COLO668 (cell line): Measurements from ENCODE around the gene DVL2.

ENCODE experiments used
- DNase-seq: peaks from one replicate; lab custom pipeline; 2025; ENCODE audit not compliant: unreplicated experiment; lab: John Stamatoyannopoulos, UW

DVL2 gene

GRCh38 chr17:7219812-7220592, 14.3 kb downstream of the DVL2 start, which contains the start of the genes ACADVL and DLG4:
Gene ACADVL (plus strand): TSS chr17:7219938. CDS start chr17:7219985, 47 bp downstream.
Gene DLG4 (minus strand): TSS chr17:7219836.
- DNase-seq, result peak; percentile 66

- DNase-seq, result no peak
Measured at GRCh38 chr17:7219229-7219811, 15.0 kb downstream of the DVL2 start.

- no peak for DNase-seq
Measured at GRCh38 chr17:7218758-7219157, 15.6 kb downstream of the DVL2 start.

GRCh38 chr17:7218166-7218565, 16.2 kb downstream of the DVL2 start:
- no peak for DNase-seq

GRCh38 chr17:7217113-7217987, 17.0 kb downstream of the DVL2 start:
- DNase-seq, result no peak

GRCh38 chr17:7216242-7217112, 17.8 kb downstream of the DVL2 start:
- DNase-seq, result no peak

GRCh38 chr17:7215652-7216180, 18.6 kb downstream of the DVL2 start:
- no peak for DNase-seq

GRCh38 chr17:7215136-7215638, 19.1 kb downstream of the DVL2 start:
- DNase-seq, result no peak

- peak; percentile 92 for DNase-seq
Measured at GRCh38 chr17:7214300-7215135, 19.8 kb downstream of the DVL2 start.

- peak; percentile 77 for DNase-seq
Measured at GRCh38 chr17:7213895-7214299, 20.4 kb downstream of the DVL2 start.

GRCh38 chr17:7211491-7212273, 22.6 kb downstream of the DVL2 start:
- no peak for DNase-seq

- no peak for DNase-seq
Measured at GRCh38 chr17:7208754-7209460, 25.4 kb downstream of the DVL2 start.

- no peak for DNase-seq
Measured at GRCh38 chr17:7208027-7208571, 26.2 kb downstream of the DVL2 start.

GRCh38 chr17:7207120-7208001, 27.0 kb downstream of the DVL2 start:
- no peak for DNase-seq

GRCh38 chr17:7205561-7205960, 28.8 kb downstream of the DVL2 start:
- no peak for DNase-seq

GRCh38 chr17:7204828-7205461, 29.4 kb downstream of the DVL2 start:
- peak; percentile 69 for DNase-seq
